Measurements from ENCODE around the gene KLHL22.
A peak's percentile ranks its signal among the peaks of the same experiment; 100 is the strongest.
"Not testable (repeated sequence)": the region's sequence is repeated elsewhere in the genome, so short reads cannot be mapped to it uniquely, and the experiment has no call there.

Gene KLHL22

DNA sequence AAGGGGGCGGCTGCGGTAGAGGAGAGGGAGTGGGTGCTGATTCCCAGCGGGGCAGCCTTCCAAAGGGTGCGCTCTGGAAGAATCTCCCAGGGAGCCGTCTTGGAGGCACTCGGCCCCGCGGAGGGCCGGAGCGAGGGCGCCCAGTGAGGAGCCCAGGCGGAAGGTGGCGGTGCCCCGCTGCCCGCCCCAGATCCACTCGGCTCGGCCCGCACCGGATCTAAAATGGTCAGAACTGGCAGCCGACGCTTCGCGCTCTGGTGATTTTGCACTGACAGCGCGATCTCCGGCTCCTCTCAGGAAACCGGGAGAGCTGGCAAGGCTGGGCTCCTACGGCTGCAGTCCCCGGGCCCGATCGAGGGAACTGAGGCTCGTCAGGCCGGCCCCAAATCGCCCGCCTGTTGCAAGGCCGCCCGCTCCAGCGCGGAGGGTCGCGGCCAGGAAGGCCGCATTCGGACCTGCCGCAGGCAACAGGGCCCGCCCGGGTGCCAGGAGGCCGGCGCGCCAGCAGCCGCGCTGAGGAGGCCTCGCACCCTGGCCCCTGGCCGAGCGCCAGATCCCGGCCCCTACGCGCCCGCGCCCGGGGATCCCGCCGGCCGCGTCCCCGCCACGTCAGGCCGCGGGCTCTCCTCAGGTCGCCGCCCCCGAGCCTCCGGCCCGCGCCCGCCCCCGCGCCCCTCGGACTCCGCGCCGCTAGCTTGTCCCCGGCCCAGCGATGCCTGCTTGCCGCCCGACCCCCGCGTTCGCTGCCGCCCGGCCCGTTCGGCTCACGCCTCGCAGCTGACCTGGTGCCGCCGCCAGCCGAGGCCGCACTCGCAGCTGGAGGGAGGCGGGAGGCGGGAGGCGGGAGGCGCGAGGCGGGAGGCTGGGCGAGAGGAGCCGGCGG is at the start of gene KLHL22:
TSS of gene KLHL22 (minus strand) at position 818 of the 883 bp plus-strand sequence. CDS start 6,584 bp downstream, outside the sequence.
- peak; percentile 20 for DNase-seq

GRCh38 chr22:20545318-20545634 is 49.7 kb upstream of the KLHL22 start:
- DNase-seq, result not testable (repeated sequence)

DNA sequence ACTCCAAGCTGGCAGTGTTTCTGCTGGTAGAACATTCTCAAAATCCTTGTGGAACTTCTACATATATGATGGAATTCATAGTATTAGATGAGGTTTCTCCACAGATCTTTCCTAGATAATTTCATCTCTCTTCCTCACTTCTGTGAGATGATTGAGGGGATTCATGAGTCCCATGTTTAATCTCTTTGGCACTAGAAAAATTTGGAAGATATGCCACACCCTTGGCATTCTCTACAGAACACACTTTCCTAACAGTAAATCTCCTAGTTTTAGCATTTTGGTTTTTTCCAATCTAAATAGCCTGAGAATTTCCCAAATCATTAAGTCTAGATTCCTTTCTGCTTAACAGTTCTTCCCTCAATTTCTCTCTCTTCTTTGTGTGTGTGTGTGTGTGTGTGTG is 47.1 kb upstream of the KLHL22 start:
- DNase-seq, result no peak

- DNase-seq, result no peak
These were observed 46.5 kb upstream of the KLHL22 start for GRCh38 chr22:20542055-20542454.

DNA sequence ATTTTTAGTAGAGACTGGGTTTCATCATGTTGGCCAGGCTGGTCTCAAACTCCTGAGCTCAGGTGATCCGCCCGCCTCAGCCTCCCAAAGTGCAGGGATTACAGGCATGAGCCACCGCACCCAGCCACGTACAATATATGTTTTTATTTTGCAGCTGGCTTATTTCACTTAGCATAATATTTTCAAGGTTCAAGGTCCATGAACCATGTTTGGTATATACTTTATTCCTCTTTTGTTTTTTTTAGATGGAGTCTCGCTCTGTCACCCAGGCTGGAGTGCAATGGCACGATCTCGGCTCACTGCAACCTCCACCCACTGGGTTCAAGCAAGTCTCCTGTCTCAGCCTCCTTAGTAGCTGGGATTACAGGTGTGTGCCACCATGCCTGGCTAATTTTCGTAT is 43.3 kb upstream of the KLHL22 start:
- not testable (repeated sequence) for DNase-seq

DNA sequence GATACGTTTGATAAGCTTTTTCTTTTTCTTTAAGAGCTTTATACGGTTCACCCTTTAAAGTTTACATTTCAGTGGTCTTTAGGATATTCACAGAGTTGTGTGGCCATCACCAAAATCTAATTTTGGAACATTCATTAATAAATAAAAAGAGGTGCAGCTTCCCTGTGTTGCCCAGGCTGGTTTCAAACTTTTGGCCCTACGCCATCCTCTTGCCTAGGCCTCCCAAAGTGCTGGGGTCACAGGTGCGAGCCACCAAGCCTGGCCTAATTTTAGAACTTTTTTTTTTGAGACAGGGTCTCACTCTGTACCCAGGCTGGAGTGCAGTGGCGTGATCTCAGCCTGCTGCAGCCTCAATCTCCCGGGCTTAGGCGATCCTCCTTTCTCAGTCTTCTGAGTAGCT is 42.4 kb upstream of the KLHL22 start:
- DNase-seq, result no peak

- DNase-seq, result no peak
These were observed 41.7 kb upstream of the KLHL22 start for GRCh38 chr22:20537325-20537756.

DNA sequence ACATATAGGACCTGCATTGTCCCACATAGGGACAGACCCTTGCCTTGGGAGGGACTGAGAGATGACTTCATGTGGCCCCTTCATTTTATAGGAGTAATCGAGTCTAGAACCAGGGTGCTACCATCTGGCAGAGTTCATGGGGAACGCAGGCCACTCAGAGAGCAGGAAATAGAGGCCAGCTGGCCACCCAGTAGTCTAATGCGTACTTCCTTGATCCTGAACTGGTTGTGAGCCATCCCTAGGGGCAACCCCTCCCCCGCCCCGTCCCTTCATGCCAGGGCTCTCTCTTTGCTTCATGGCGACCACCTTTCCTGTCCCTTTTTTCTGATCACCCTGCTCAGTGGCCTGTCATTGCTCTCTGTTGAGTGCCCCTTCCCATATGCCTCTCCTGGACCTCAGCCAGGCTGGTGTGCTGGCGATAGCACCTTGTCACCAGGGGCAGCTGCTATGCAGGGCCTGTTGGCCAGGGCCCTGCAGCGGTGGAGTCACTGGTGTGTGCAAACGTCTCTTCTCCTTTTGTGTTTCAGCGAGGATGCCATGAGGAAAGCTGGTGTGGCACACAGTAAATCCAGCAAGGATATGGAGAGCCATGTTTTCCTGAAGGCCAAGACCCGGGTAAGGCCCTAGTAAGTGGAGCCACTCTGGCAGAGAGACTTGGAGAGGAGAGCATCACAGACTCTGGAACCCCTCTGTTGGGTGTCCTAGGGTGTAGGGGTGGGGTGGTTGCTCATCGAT is 41.2 kb upstream of the KLHL22 start:
- DNase-seq, result no peak

DNA sequence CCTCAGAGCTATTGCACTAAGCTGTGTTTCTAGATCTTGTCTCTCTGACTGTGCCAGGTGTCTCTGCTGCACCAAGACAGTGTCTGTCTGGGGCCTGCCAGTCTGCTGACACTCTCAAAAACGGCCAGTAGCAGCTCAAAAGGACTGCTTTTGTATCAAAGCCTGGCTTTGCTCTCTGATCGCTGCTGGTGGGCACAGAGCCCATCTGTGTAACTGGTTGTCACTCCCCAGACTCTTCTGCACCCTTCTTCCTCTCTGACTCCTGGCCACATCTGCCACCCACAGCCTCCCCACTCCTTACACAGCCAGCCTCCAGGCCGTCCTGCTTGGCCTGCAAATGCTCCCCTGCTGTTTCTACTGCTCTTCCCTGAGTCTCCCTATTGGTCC is 38.3 kb upstream of the KLHL22 start:
- no peak for DNase-seq

DNA sequence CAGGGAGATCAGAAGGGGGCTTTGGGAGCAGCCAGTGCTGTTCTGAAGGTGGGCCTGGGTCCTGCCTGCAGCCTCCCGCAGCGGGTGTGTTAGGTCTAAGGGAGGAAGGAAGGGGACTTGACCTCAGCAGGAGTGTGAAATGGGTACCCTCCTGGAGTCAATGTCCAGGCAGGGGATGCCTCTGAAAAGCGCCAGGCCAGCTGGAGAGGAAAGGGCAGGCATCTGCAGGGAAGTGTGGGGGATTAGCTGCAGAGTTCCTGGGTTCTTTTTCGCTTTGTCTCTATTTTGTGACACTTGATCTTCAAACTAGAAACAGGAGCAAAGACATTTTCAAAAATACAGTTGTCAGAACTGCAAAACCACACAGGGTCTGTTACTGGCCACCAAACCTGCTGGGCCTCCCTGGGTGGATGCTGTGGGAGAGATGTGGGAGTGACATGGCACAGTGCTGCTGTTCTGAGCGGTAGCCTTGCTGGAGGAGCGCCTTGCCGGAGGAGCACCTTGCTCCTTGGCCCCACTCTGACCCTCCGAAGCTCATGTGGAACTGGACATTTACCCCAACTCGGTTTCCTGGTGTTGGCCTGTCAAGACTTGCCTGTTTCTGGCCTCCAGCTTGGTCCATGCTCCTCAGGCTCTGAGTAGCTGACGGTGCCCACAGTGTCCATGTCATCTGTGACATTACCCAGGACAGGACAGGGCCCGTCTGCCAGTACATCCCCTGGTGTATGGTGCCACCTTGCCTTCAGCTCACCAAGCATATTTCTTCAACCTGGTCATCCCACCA is 37.7 kb upstream of the KLHL22 start:
- DNase-seq, result no peak

- no peak for DNase-seq
These were observed 36.8 kb upstream of the KLHL22 start for GRCh38 chr22:20532256-20532993.

DNA sequence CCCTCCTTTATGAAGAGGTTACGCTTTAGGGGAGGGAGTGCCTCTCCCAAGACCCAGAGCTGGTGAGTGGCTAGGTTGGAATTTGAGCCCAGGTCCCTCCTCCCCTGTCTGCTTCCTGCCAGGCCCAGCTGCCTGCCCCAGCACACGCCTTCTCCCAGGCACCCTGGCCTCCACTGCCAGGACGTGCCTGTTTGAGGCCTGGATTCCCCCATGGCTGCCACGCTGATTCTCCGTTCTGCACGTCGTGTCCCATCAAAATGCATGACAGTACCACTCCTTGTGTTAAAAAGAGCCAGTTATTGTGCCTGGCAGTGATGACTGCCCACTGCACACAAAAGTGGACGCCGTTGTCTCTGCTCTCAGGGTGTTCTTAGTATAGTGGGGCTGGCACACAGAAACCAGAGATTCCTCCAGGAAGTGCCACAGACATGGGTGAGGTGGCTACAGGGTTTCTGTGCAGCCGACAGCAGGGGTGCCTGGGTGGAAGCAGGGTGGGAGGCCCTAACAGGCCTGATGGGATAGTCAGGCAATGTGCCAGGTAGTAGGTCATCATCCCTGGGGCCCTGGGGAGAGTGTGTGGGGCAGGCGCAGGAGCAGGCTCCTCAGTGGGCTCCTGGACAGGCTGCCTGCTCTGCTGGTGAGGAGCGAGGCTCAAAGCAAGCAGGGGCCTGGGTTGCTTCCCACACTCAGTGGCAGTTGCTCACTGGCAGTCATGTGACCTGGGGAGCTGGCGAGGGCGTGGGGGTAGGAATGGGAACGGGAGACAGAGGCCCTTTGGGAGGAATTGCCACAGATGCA is 36.0 kb upstream of the KLHL22 start:
- DNase-seq, result no peak

DNA sequence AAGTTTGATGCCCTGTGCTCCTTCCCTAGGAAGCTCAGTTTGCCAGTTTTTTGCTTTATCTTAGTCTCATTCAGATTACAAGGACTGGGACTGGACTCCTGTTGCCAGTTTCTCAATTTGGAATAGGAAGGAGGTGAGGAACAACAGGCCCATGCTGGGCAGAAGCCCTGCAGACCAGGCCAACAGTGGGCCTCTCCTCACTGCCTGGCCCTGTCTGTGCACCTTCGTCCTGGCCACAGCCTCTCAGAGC is 35.5 kb upstream of the KLHL22 start:
- DNase-seq, result no peak

DNA sequence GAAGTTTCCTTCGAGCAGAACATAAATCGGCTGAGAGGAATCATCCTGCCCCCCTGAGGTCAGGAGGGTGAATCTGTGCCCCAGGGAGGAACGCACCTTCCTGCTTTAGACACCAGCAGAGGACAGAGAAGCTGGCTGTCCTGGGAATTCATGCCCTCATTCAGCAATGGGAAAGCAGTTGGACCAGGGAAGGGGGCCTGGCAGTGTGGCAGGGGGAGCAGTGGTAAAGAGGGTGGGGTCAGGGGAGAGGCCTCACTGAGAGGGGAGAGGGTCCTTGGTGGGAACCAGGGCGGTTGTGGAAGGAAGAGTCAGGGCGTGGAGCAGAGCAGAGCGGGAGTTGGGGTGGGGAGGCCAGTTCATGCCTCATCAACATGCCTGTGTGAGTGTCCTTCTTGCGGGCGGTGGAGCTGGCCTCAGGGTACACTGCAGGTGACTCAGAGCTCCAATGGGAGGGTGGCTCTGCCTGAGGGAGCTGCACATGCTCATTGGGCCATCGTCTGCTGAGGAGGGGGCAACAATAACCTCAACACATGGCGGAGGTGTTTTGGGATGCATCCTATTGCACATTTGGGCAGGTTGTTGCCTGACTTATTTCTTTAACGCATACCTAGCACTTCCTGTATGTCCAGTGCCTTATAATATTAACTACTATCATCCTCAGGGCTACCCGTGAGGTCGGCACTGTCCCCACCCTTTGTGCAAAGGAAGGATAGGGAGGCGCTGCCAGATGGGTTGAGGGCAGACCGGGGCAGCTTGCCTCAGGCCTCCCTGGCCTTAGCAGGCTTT is 35.0 kb upstream of the KLHL22 start:
- no peak for DNase-seq

DNA sequence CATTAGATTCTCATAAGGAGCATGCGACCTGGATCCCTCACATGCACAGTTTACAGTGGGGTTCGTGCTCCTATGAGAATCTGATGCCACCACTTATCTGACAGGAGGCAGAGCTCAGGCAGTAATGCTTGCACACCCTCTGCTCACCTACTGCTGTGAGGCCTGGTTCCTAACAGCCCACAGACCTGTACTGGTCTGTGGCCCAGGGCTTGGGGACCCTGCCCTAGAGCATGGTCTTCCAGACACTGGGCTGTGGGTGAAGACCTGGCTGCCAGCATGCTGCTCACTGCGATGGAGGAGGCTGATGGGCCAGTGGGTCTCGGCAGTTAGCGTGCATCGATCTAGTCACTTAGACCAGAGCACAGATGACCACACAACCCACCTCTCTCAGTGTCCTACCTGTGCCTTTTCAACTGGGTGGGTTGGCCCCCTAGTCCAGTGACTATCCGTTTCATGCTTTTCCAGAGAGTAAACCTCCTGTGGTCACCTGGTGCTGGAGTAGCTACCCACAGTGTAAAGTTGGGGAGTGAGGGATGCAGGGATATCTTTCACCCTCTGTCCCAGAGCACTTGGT is 32.9 kb upstream of the KLHL22 start:
- no peak for DNase-seq

GRCh38 chr22:20526628-20527355 is 31.2 kb upstream of the KLHL22 start:
- DNase-seq, result no peak

GRCh38 chr22:20526305-20526627 is 30.7 kb upstream of the KLHL22 start:
- DNase-seq, result no peak

DNA sequence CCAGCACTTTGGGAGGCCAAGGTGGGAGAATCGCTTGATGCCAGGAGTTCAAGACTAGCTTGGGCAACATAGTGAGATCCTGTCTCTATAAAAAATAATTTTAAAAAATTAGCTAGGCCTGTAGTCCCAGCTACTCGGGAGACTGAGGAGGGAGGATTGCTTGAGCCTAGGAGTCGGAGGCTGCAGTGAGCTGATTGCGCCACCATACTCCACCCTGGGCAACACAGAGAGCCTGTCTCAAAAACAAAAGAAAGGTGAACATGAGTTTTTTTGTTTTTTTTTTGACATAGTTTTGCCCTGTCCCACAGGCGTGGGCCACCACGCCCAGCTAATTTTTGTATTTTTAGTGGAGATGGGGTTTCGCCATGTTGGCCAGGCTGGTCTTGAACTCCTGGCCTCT is 29.5 kb upstream of the KLHL22 start:
- DNase-seq, result no peak

GRCh38 chr22:20524004-20524481 is 28.4 kb upstream of the KLHL22 start:
- DNase-seq, result no peak

All from stimulated activated CD4-positive, alpha-beta T cell treated with anti-CD3 and anti-CD28 coated beads, Interleukin-12 subunit alpha, Interleukin-12 subunit beta, amount 100 ng/mL, for 4 hours (primary cell).